ENCODE measurements around the gene KLHL3.
A peak's percentile ranks its signal among the peaks of the same experiment; 100 is the strongest.
"Not testable (repeated sequence)": the region's sequence is repeated elsewhere in the genome, so short reads cannot be mapped to it uniquely, and the experiment has no call there.

KLHL3 gene

GRCh38 chr5:137665678-137666460, 70.0 kb downstream of the KLHL3 start:
- DNase-seq, result no peak

- DNase-seq, result peak; percentile 53
Measured at GRCh38 chr5:137660349-137660817, 75.5 kb downstream of the KLHL3 start.

DNA sequence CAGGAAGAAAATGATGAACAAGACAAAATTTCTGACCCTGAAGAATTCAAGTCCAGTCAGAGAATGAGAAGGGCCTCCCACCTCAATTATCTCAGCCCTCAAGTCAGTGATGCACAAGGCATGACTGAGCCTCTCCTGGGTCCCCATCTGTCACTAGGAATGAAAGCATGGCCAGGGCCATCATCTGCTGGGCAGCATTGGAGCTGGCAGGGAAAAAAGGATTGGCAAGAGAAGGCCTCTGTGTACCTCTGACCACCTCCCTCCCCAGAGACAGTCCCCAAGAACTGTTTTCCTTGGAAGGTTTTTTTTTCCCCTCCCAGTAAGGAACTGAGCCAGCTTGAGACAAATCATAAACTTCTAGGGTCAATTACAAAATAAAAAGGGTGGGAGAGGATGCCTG, 76.7 kb downstream of the KLHL3 start:
- no peak for DNase-seq

GRCh38 chr5:137658324-137658723, 77.6 kb downstream of the KLHL3 start:
- no peak for DNase-seq

GRCh38 chr5:137657073-137657472, 78.8 kb downstream of the KLHL3 start:
- no peak for DNase-seq

GRCh38 chr5:137656558-137656957, 79.3 kb downstream of the KLHL3 start:
- no peak for DNase-seq

GRCh38 chr5:137651022-137651421, 84.9 kb downstream of the KLHL3 start:
- DNase-seq, result no peak

- DNase-seq, result peak; percentile 94
Measured at GRCh38 chr5:137649228-137649935, 86.5 kb downstream of the KLHL3 start.

- no peak for DNase-seq
Measured at GRCh38 chr5:137648361-137648760, 87.5 kb downstream of the KLHL3 start.

- DNase-seq, result no peak
Measured at GRCh38 chr5:137647401-137647800, 88.5 kb downstream of the KLHL3 start.

DNA sequence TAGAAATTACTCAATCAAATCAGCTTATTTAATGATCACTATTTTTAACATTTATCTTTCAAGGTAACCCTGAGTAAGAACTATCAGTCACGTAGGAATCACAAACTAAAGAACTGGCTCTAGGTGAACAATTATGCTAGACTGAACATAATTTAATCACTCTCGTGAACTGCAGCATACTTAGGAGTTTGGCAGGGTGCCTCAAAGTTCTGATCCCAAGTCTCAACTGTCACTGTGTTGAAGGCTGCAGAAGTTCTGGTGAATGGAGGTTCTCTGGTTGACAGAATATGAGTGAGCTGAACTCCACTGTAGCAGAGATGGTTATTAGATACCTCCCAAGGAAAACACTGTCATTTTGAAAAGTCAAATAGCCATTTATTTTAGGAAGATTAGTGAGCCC, 89.1 kb downstream of the KLHL3 start:
- no peak for DNase-seq

DNA sequence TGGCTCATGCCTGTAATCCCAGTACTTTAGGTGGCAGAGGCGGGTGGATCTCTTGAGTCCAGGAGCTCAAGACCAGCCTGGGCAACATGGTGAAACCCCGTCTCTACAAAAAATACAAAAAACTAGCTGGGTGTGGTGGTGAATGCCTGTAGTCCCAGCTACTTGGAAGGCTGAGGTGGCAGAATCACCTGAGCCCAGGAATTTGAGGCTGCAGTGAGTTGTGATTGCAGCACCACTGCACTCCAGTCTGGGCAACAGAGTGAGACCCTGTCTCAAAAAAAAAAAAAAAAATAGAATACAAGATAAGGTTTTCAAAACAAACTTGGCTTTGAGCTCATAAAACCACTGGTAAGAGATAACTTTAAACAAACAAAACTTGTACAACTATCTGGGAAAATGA, 92.8 kb downstream of the KLHL3 start:
- not testable (repeated sequence) for DNase-seq

DNA sequence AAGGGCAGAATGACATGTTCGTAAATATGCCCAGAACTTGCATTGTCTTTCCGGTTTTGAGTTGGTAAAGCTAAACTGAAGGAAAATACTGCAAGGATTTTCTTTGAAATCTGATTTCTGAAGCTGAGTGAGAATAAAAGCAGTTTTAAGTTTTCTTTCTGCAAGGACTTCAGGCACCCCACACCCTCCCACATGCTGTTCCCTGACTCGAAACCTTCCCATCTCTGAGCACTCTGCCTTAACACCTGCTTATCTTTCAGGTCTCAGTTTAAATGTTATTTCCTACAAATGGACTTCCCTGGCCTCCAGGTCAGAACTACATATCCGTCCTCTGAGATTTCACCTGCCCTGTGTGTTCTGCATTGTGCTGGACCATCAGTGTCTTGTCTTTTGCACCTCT, 93.8 kb downstream of the KLHL3 start:
- DNase-seq, result no peak

DNA sequence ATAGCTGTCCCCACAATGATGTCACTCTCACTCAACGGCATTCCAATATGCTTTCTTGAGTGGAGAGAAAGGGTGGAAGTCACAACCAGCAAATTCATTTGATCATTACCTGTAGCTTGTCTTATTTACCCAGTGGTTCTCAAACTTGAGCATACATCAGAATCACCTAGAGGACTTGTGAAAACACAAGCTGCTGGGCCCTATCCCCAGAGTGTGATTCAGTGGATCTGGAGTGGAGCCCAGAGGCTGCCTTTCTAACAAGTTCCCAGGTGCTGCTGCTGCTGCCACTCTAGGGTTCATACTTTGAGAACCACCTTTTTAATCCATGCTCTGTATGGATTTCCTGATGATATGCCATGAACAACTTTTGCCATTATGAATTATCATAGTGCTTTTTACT, 94.7 kb downstream of the KLHL3 start:
- peak; percentile 14 for DNase-seq

DNA sequence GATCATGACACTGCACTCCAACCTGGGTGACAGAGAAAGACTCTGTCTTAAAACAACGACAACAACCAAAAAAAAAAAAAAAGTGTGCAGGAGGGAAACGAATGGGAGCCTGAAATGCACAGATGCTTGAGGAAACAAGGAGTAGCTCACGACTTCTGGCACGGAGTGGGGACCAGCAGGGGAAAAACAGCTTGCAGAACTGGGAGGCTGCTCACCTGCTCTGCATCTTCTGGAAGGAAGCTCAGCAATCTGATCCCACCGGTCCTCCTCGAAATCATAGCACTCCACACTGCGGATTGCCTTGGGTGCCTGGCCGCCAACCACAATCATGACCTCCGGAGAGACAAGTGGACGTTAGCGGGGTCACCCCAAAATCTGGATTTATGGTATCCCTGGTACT, 96.2 kb downstream of the KLHL3 start:
- DNase-seq, result no peak

DNA sequence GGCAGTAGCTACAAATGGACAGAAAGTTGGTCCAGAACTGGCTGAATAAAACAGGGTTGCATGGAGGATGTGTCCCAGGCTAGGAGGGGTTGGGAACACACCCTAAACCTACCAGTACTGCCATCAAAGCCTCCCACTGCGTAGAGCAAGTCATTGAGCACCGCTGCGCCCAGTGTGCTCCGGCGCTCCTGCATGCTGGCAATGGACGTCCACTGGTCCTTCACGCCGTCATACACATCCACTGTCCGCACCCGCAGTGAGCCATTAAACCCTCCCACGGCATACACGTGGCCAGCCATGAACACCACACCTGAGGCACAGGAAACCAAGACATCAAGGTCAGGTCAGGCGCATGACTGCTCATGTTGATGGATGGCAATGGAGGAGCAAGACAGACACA, 97.0 kb downstream of the KLHL3 start:
- DNase-seq, result no peak

GRCh38 chr5:137636830-137637714, 98.8 kb downstream of the KLHL3 start:
- DNase-seq, result no peak

DNA sequence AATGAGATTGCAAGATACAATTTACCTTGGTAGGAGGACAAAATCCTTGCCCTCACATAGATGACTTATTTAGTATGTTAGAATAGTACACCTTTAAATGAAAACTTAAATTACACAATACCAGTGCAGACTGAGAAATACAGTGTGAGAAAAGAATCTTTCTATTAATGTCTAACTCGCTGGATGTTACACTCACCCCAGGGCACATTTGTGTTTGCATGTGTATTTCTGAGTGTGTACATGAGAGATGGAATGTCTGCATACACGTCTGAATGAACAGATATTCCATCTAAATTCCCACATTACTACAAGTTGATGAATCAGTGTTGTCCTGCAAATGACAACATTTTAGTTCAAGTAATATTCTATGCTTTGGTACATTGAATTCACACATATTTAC, 99.8 kb downstream of the KLHL3 start:
- no peak for DNase-seq

DNA sequence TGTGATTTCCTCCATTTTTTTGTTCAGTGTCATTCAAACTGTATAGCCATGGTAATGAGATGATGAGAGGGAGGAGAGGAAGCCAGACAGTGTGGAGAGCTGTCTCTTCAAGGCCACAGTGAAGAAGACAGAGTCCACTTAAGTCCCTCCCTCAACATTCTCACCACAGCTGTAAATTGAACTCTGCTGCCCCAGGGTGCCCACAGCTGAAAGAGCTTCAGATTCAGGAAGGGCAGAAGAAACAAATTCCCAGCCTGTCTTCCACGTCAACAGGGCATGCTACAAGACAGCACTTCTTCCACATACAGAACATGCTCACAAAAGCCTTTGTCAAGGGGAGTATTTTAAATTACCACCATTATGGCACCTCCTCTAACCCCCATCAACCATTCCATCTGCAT, 100.4 kb downstream of the KLHL3 start:
- DNase-seq, result no peak

- DNase-seq, result no peak
Measured at GRCh38 chr5:137633896-137634295, 102.0 kb downstream of the KLHL3 start.

- no peak for DNase-seq
Measured at GRCh38 chr5:137632716-137633115, 103.2 kb downstream of the KLHL3 start.

GRCh38 chr5:137631453-137631852, 104.4 kb downstream of the KLHL3 start:
- DNase-seq, result no peak

DNA sequence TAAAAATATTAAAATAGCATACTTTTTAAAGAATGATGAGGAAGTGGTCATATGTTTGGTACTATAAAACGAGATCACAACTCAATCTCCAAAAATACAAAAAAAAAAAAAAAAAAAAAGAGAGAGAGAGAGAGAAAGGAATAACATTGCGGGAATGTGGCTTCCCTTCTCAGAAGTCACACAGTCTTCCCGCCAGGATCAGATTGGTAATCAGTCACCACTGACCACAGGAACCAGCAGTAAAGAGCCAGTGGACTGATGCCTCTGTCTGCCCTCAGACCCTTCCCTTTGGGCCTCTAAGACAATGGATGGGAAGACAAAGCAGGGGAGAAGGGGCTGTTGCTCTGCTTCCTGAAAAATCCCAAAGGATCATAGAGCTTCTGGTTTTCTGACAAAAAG, 104.9 kb downstream of the KLHL3 start:
- no peak for DNase-seq
